Stimulated activated naive CD8-positive, alpha-beta T cell treated with anti-CD3 and anti-CD28 coated beads, Interleukin-15, amount 100 ng/mL, for 72 hours (primary cell): ENCODE results near the gene SNX27.
"Not testable (repeated sequence)": the region's sequence is repeated elsewhere in the genome, so short reads cannot be mapped to it uniquely, and the experiment has no call there.

Experiments
- ATAC-seq: fragments of 150-1000 bp; cut with Tn5 transposase; 2 replicates; pipeline ENCODE4 v1.10.0; 2021; ENCODE audit warnings: mild to moderate bottlenecking, moderate library complexity
- DNase-seq, 2 donors: peaks; one replicate each; pipeline ENCODE4 v3.0.0; 2021 to 2022
- H3K27ac Mint-ChIP-seq, 2 donors: one replicate each; pipeline ENCODE4 v1.8.0; 2022; ENCODE audit warnings: mild to moderate bottlenecking in 2 of 2, mixed read lengths in 2 of 2, moderate library complexity in 2 of 2
- H3K27me3 Mint-ChIP-seq: one replicate; pipeline ENCODE4 v1.8.0; 2022; ENCODE audit warnings: mixed read lengths
- H3K4me1 Mint-ChIP-seq: one replicate; pipeline ENCODE4 v1.8.0; 2022; ENCODE audit warnings: mild to moderate bottlenecking, mixed read lengths
- H3K4me3 Mint-ChIP-seq, 2 donors: one replicate each; pipeline ENCODE4 v1.8.0; 2022; ENCODE audit warnings: mild to moderate bottlenecking in 2 of 2, mixed read lengths in 2 of 2, moderate library complexity in 1 of 2
- H3K9me3 Mint-ChIP-seq, 2 donors: one replicate each; pipeline ENCODE4 v1.8.0; 2022; ENCODE audit warnings: mixed read lengths in 2 of 2

The SNX27 gene

DNA sequence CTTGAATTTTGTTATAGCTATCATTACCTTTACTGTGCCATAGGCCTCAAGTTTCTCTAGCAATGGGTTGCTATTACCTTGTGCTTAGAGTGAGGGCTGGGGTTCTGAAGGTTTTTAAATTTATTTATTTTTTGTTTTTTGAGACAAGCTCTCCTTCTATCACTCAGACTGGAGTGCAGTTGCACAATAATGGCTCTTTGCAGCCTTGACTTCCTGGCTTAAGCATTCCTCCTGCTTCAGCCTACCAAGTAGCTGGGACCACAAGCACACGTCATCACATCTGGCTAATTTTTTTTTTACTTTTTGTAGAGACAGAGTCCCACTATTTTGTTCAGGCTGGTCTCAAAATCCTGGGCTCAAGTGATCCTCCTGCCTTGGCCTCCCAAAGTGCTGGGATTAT, 41.5 kb downstream of the SNX27 start:
- no peaks in the 10 kb centered on the region for H3K27me3 Mint-ChIP-seq
- no peaks in the 10 kb centered on the region for H3K9me3 Mint-ChIP-seq
- no peak for ATAC-seq
- H3K4me1 Mint-ChIP-seq = peaks cover 8% of the 10 kb centered on the region
- peak overlapping the region; percentile 5 to 57 for H3K27ac Mint-ChIP-seq
- DNase-seq = no peak
- H3K4me3 Mint-ChIP-seq = no peak overlapping the region

DNA sequence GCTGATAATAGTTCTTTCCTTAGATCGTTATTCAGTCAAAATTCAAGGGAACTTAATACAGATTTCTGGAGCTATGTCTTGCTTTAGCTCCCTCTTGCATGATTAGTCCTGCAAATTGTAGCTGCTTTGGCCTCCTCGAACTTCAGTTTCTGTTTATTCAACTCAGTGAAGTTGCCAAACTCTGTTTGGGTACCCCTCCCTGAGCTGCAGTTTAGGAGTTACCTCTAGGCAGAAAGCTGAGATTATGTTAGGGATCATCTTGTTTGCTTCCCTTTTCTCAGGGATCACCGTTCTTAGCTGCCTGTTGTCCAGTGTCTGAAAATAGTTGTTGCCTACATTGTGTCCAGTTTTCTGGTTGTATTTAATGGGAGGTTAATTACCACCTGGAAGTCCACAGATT, 43.5 kb downstream of the SNX27 start:
- DNase-seq (no peak), ATAC-seq (no peak)
- Mint-ChIP-seq H3K4me3 (no peak overlapping the region), H3K27me3 (no peaks in the 10 kb centered on the region), H3K27ac (no peak overlapping the region), H3K4me1 (peaks cover 8% of the 10 kb centered on the region), H3K9me3 (no peaks in the 10 kb centered on the region)

DNA sequence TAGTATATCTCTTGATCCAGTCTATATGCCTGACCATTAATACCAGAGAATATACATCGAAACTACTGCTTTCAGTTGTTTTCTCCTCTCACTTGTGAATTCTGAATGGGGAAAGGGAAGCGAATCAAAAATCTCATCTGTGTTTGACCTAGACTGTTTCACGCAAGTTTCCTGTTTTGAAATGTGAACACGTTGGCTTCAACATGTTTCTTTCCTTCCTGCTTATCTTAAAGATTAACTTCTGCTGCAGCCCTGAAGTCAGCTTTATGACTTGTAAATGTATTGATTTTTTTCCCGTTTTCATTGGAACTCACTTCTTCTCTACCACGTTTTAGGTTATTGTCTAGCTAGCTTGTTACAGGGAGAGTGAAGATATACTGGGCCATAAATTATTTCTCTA, 49.9 kb downstream of the SNX27 start:
- H3K27me3 Mint-ChIP-seq = no peaks in the 10 kb centered on the region
- no peaks in the 10 kb centered on the region for H3K9me3 Mint-ChIP-seq
- no peak overlapping the region for H3K4me3 Mint-ChIP-seq
- ATAC-seq (no peak), DNase-seq (no peak)
- H3K4me1 Mint-ChIP-seq = peaks cover 7% of the 10 kb centered on the region
- peak overlapping the region in 1 of 2 donors; percentile 28 for H3K27ac Mint-ChIP-seq

DNA sequence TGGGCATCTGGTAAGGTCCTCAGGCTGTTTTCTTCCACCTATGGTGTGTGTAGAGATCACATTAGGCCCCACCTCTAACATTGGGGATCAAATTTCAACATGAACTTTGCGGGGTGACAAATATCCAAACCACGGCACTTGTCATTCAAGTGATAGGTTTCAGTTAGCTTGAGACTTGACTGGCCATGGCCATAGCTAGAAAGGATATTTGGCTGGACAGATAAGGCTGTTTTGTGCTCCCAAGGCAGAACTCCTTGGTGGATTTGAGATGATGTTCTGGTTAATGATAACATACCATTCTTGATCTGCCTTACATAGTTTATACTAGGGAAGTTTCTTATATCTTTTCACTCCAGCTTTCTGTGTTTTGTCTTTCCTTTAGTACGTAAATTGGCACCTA, 56.2 kb downstream of the SNX27 start:
- Mint-ChIP-seq H3K4me3 (no peak overlapping the region), H3K27me3 (no peaks in the 10 kb centered on the region), H3K27ac (no peak overlapping the region), H3K4me1 (no peaks in the 10 kb centered on the region), H3K9me3 (no peaks in the 10 kb centered on the region)
- DNase-seq (no peak), ATAC-seq (no peak)

DNA sequence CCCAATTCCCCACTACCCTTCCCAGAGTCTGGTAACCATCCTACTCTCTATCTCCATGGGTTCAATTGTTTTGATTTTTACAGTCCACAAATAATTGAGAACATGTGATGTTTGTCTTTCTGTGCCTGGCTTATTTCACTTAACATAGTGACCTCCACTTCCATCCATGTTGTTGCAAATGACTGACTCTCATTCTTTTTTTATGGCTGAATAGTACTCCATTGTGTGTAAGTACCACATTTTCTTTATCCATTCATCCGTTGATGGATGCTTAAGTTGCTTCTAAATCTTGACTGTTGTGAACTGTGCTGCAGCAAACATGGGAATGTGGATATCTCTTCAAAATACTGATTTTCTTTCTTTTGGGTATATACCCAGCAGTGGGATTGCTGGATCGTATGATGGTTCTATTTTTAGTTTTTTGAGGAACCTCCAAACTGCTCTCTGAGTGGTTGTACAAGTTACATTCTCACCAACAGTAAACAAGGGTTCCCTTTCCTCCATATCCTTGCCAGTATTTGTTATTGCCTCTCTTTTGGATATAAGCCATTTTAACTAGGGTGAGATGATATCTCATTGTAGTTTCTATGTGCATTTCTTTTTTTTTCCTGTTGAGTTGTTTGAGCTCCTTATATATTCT, 58.3 kb downstream of the SNX27 start:
- not testable (repeated sequence) for DNase-seq, H3K4me3 Mint-ChIP-seq, H3K27me3 Mint-ChIP-seq, H3K27ac Mint-ChIP-seq, H3K9me3 Mint-ChIP-seq, ATAC-seq, H3K4me1 Mint-ChIP-seq

DNA sequence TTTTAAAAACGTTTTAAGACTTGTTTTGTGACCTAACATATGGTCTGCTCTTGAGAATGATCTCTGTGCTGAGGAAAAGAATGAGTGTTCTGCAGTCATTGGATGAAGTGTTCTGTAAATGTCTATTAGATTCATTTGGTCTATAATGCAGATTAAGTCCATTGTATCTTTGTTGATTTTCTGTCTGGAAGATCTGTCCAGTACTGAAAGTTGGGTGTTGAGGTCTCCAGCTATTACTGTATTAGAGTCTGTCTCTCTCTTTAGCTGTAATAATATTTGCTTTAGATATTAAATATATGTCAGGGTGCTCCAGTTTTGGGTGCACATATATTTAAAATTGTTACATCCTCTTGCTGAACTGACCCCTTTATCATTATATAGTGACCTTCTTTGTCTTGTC, 61.6 kb downstream of the SNX27 start:
- ATAC-seq (no peak), DNase-seq (no peak)
- no peak overlapping the region for H3K27ac Mint-ChIP-seq
- no peaks in the 10 kb centered on the region for H3K27me3 Mint-ChIP-seq
- no peaks in the 10 kb centered on the region for H3K4me1 Mint-ChIP-seq
- no peaks in the 10 kb centered on the region for H3K9me3 Mint-ChIP-seq
- H3K4me3 Mint-ChIP-seq = no peak overlapping the region

DNA sequence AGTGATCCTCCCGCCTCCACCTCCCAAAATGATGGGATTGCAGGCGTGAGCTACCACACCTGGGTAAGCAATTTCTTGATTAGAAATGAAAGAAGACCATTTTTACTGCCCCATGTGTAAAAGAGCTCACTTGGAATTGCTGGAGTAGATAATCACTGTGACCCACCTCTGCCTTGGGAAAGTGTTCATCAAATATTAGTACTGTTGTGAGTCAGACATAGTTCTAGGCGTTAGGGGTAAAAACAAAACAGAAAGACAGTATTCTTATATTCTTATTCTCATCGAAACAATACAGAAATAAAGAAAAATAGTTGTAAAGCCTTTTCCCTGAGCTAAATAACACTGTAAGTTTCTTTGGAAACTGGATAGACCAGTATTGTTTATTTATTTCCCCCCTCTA, 68.5 kb downstream of the SNX27 start:
- ATAC-seq = no peak
- no peak overlapping the region for H3K4me3 Mint-ChIP-seq
- DNase-seq = no peak
- no peaks in the 10 kb centered on the region for H3K9me3 Mint-ChIP-seq
- no peaks in the 10 kb centered on the region for H3K27me3 Mint-ChIP-seq
- no peaks in the 10 kb centered on the region for H3K4me1 Mint-ChIP-seq
- H3K27ac Mint-ChIP-seq = no peak overlapping the region

DNA sequence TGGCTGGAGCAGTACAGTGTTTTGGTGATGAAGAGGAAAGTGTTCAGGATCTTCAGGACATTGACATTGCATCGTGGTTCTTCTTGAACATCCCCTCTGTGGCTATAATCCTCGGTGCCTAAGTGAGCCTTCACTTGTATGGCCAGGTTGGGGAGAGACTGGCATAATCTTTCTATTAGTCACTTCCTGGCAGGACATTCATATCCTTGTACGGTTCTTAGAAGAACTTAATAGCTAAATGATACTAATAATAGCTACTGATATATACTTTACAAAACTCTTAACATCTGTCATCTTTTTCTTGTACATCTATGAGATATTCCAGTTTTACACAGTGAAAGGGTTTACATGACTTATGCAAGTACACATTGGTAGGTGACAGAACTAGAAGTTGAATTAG, 69.0 kb downstream of the SNX27 start:
- H3K9me3 Mint-ChIP-seq = no peaks in the 10 kb centered on the region
- no peak overlapping the region for H3K27ac Mint-ChIP-seq
- DNase-seq (no peak), ATAC-seq (no peak)
- no peak overlapping the region for H3K4me3 Mint-ChIP-seq
- no peaks in the 10 kb centered on the region for H3K4me1 Mint-ChIP-seq
- no peaks in the 10 kb centered on the region for H3K27me3 Mint-ChIP-seq

DNA sequence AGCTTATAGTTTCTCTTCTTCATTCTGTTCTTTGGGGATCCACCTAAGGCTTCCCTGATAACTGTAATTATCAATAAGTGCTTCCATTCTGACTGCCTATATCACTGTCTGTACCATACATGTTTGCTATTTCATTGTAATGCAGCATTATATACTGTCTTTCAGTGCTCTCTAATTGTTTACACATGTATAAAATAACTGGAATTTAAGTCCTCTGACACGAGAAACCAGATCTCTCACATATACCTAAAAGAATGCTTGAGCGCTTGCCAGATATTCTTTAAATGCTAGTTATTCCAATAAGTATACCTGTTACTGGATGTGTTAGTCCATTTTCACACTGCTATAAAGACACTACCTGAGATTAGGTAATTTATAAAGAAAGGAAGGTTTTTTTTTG, 70.1 kb downstream of the SNX27 start:
- H3K27me3 Mint-ChIP-seq = no peaks in the 10 kb centered on the region
- no peak overlapping the region for H3K27ac Mint-ChIP-seq
- no peaks in the 10 kb centered on the region for H3K9me3 Mint-ChIP-seq
- no peak for ATAC-seq
- H3K4me1 Mint-ChIP-seq = no peaks in the 10 kb centered on the region
- no peak overlapping the region for H3K4me3 Mint-ChIP-seq
- DNase-seq = no peak

DNA sequence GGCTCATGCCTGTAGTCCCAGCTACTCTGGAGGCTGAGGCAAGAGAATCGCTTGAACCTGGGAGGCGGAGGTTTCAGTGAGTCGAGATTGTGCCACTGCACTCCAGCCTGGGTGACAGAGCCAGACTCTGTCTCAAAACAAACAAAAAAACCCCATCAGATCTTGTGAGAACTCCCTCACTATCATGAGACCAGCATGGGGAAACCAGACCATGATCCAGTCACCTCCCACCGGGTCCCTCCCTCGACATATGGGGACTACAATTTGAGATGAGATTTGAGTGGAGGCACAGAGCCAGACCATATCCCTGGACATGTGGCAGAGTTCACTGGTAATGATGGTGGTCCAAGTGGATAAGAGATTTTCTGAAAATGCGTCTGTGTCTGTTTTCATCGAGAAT, 71.1 kb downstream of the SNX27 start:
- H3K27me3 Mint-ChIP-seq, H3K4me1 Mint-ChIP-seq, H3K4me3 Mint-ChIP-seq, H3K27ac Mint-ChIP-seq, ATAC-seq, DNase-seq, H3K9me3 Mint-ChIP-seq: not testable (repeated sequence)

DNA sequence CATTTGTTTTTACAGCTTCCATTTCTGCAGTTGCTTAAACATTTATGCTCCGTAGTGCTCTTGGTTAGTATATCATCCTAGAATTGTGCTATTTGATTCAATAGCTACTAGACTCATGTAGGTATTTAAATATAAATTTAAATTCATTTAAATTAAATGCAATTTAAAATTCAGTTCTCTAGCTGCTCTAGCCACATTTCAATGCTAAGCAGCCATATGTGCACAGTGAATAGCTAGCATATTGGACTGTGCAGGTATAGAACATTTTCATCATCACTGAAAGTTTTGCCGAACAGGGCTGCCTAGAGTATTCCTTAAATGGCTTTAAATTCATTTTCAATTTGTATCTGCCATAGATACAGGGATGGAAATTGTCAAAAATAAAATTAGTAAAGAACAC, 72.3 kb downstream of the SNX27 start:
- Mint-ChIP-seq H3K27ac (no peak overlapping the region), H3K4me1 (no peaks in the 10 kb centered on the region), H3K4me3 (no peak overlapping the region), H3K27me3 (no peaks in the 10 kb centered on the region), H3K9me3 (no peaks in the 10 kb centered on the region)
- ATAC-seq (no peak), DNase-seq (no peak)

DNA sequence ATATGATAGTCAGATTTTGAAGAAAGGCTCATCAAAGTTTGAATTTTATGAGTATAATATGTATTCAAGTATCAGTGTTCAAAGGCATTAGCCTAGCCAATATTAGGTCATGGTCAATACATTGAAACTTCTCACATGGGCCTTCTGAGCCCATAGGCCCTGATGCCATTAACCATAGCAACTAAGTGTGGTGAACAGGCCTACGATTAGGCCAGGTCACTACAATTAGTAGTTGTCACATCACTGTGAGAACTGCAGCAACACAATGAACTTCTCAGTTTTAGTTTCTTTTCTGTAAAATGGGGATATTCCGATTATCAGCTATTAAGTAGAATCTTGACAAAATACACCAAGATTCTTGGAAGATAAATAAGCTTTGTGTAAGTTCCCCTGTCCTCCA, 74.7 kb downstream of the SNX27 start:
- Mint-ChIP-seq H3K4me1 (no peaks in the 10 kb centered on the region), H3K4me3 (no peak overlapping the region), H3K9me3 (no peaks in the 10 kb centered on the region), H3K27me3 (no peaks in the 10 kb centered on the region), H3K27ac (no peak overlapping the region)
- no peak for DNase-seq
- no peak for ATAC-seq

DNA sequence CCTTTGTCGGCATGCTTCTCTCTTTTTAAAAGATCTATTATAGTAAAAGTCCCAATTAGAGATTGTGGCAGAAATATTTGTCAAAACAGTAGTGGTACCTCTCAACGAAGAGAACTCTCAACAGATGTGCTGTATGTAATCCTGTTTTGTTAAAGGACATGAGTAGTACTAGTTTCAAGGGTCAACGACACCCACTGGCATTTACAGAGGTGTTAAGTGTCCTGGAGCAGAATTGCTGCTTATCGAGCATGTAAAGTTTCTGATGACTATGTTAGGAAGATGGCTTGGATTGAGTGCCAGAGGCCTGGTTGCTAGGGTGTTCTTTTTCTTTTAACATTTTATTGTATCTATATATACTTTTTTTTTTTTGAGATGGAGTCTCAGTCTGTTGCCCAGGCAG, 77.6 kb downstream of the SNX27 start:
- DNase-seq (no peak), ATAC-seq (no peak)
- no peaks in the 10 kb centered on the region for H3K27me3 Mint-ChIP-seq
- no peak overlapping the region for H3K4me3 Mint-ChIP-seq
- no peak overlapping the region for H3K27ac Mint-ChIP-seq
- no peaks in the 10 kb centered on the region for H3K9me3 Mint-ChIP-seq
- H3K4me1 Mint-ChIP-seq = no peaks in the 10 kb centered on the region

DNA sequence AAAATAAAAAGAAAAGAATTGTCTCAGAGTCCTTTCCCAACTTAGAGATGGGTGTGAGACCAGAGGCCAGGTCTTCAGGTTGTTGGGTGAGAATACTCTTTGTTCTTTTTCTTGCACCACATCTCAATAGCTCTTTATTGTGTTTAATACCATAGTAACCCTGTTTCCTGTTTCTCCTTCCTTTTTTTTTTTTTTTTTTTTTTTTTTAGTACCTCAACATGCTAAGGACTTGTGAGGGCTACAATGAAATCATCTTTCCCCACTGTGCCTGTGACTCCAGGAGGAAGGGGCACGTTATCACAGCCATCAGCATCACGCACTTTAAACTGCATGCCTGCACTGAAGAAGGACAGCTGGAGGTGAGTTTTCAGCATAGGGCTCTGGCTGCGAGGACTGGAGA, 80.4 kb downstream of the SNX27 start:
- H3K27ac Mint-ChIP-seq = no peak overlapping the region

DNA sequence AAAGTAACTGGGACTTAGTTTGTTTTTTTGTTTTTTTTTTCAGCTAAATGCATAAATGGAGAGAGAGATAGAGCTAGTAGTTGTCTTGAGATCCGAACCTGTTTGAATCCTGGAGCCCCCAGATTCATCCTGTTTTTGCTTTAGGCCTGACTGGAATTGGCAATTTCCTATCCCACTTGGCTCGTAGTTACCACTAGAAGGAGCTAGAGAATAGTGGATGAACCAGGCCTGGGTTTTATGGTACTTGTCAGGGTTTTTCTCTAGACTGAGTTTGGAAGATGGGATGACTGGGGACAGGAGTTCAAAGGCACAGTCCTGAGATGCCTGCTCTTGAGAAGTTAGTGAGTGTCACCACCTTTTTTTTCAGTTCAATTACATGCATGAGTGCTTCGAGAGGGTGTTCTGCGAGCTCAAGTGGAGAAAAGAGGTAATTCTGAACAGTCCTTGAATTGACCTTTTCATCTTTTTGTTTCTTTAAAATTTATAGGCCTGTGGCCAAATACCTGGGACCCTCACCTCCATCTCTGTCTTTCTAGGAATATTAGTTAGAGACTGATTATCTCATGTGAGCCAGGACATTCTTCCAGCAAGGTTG, 81.3 kb downstream of the SNX27 start:
- DNase-seq (no peak), ATAC-seq (no peak)
- Mint-ChIP-seq H3K27ac (no peak overlapping the region), H3K9me3 (no peaks in the 10 kb centered on the region), H3K4me1 (no peaks in the 10 kb centered on the region), H3K27me3 (no peaks in the 10 kb centered on the region), H3K4me3 (no peak overlapping the region)

More for the DNA sequence above, 80.4 kb downstream of the SNX27 start:
- ATAC-seq (no peak), DNase-seq (no peak)
- H3K9me3 Mint-ChIP-seq = no peaks in the 10 kb centered on the region
- H3K27me3 Mint-ChIP-seq = no peaks in the 10 kb centered on the region
- H3K4me3 Mint-ChIP-seq = no peak overlapping the region
- no peaks in the 10 kb centered on the region for H3K4me1 Mint-ChIP-seq

DNA sequence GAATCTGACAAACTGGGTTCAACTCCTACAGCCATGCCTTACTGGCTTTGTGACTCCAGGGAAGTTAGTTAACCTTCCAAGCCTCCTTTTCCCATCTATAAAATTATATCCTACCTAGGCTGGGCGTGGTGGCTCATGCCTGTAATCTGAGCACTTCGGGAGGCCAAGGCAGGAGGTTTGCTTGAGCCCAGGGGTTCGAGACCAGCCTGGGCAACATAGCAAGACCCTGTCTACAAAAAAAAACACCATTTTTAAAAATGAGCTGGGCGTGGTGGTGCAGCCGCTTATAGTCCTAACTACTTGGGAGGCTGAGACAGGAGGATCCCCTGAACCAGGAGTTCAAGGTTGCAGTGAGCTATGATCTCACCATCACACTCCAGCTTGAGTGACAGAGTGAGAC, 89.7 kb downstream of the SNX27 start:
- H3K4me3 Mint-ChIP-seq = no peak overlapping the region
- H3K9me3 Mint-ChIP-seq = no peaks in the 10 kb centered on the region
- H3K4me1 Mint-ChIP-seq = peaks cover 13% of the 10 kb centered on the region
- ATAC-seq (no peak), DNase-seq (no peak)
- H3K27me3 Mint-ChIP-seq = no peaks in the 10 kb centered on the region
- H3K27ac Mint-ChIP-seq = no peak overlapping the region

DNA sequence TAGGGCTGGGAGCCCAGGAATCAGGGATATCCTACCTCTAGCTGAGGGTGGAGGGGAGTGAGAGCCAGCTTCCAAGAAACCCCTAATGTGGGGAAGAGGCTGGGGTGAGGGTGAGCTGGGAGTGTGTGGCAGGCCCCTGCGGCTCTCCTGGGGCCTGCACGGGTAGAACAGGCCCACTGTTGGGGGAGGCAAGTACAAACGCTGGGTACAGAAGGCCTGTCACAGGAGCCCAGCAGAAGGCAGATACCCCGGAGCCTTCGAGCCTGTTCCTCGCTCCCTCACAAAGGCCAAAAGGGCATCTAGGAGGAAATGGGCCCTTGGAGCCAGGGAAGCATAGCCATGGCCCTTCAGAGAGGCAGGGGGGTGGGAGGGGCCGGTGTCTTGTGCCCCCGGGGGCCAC, 91.1 kb downstream of the SNX27 start:
- no peak overlapping the region for H3K4me3 Mint-ChIP-seq
- no peaks in the 10 kb centered on the region for H3K9me3 Mint-ChIP-seq
- no peak for DNase-seq
- H3K27ac Mint-ChIP-seq = peak overlapping the region in 1 of 2 donors; percentile 91
- ATAC-seq = no peak
- H3K27me3 Mint-ChIP-seq = no peaks in the 10 kb centered on the region
- peaks cover 20% of the 10 kb centered on the region for H3K4me1 Mint-ChIP-seq
